Posterior vena cava (tissue), 2 donors: ENCODE measurements around the gene SFI1. TPM values are rescaled to one million over a fixed set of nuclear protein-coding genes. Genes with fewer than 3 reads are reported as not detected.
A peak's percentile ranks its signal among the peaks of the same experiment; 100 is the strongest.
"Not testable (repeated sequence)": the region's sequence is repeated elsewhere in the genome, so short reads cannot be mapped to it uniquely, and the experiment has no call there.

Experiments
- DNase-seq: peaks from one replicate; pipeline ENCODE4 v3.0.0-alpha.2; 2020; ENCODE audit warnings: low spot score
- intact Hi-C, 2 donors: fragments of 100-400 bp; cut with DNase I; formaldehyde crosslinking; loops; one replicate each; pipeline versions ENCODE4 v1.14.1 to v1.14.2; 2022 to 2023
- microRNA-seq, 2 donors: library from miRNA; unstranded; fragments of <30 nt; microRNA quantifications; one replicate each; pipeline ENCODE4 v1.2.0, GENCODE V29; 2020 to 2021; ENCODE audit warnings: borderline microRNAs expressed in 2 of 2
- total RNA-seq, 2 donors: library from RNA; stranded (reverse); fragmentation: NEBNext Ultra II Directional; extraction: Animal tissue kit (Norgen Biotek cat#: 25700); gene quantifications; one replicate each; pipeline ENCODE4 v1.2.1, GENCODE V29; 2021
- donor health status: DM: yes; HTN: yes; CAD: no.
- donor health status: DM: yes; HTN: yes; CAD: no.

The SFI1 gene
- total RNA-seq, 2 donors from 2014 or later: 20.5 to 22.4 TPM

GRCh38 chr22:31647066-31647465, 150.7 kb downstream of the SFI1 start:
- intact Hi-C loops: no loop called here
- DNase-seq: no peak

DNA sequence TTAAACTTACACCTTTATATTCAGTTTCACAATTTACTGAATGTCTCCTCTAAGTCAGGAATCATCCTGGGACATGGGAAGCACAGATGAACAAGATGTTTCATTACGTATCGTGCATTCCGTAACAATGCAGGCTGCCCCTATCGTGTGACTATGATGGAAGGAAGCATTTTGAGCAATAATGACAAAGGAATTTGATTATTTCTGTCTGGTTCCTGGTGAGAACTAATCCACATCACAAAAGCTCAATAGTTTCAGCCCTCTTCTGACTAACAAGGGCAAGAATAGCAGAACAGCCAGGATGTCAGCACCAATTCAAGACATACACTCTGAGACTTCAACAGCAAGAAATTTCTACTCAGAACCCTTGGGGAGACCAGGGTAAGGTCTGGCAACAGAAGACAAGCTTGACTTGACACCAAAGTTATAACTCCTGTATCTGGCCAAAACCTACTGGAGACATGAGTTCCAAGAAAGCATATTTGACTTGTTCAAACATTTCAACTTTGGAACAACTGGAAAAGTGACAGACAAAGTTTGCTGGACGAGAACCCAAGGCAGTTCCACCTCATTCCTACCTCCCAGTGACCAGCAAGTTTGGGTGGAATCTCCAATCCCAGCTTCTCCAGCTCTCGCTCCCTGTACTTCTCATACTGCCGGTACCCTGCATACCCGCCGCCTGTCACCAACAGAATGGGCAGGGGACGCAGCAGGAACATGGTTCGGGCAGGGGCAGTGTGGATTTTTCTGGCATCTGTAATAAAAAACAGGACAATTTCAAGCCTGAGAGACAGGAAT, 151.4 kb downstream of the SFI1 start:
- intact Hi-C loops: no loop called here
- DNase-seq: no peak

DNA sequence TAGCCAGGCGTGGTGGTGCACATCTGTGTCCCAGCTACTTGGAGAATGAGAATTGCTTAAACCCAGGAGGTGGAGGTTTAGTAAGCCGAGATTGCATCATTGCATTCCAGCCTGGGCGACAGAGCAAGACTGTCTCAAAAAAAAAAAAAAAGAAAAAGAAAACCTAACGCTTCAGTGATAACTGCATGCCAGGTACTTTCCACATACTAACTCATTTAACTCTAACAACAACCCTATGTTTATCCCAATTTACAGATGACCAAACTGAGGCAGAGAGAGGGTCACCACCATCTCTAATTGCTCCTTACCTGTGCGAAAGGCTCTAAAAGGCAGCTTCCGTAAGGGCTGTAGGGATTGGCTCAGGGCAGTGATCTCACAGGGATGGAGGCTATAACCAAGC, 154.1 kb downstream of the SFI1 start:
- intact Hi-C loops: no loop called here
- no peak for DNase-seq

GRCh38 chr22:31651664-31652063, 155.3 kb downstream of the SFI1 start:
- DNase-seq: no peak
- intact Hi-C loops: no loop called here

DNA sequence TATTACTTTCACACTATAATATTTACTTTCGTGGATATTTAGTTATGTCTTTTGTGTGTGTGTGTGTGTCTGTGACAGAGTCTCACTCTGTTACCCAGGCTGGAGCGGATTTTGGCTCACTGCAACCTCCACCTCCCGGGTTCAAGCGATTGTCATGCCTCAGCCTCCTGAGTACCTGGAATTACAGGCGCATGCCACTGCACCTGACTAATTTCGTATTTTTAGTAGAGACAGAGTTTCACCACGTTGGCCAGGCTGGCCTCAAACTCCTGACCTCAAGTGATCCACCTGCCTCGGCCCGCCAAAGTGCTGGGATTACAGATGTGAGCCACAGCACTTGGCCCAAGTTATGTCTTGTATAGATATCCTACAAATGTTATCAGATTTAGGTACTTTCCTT, 155.8 kb downstream of the SFI1 start:
- intact Hi-C loops: no loop called here

DNA sequence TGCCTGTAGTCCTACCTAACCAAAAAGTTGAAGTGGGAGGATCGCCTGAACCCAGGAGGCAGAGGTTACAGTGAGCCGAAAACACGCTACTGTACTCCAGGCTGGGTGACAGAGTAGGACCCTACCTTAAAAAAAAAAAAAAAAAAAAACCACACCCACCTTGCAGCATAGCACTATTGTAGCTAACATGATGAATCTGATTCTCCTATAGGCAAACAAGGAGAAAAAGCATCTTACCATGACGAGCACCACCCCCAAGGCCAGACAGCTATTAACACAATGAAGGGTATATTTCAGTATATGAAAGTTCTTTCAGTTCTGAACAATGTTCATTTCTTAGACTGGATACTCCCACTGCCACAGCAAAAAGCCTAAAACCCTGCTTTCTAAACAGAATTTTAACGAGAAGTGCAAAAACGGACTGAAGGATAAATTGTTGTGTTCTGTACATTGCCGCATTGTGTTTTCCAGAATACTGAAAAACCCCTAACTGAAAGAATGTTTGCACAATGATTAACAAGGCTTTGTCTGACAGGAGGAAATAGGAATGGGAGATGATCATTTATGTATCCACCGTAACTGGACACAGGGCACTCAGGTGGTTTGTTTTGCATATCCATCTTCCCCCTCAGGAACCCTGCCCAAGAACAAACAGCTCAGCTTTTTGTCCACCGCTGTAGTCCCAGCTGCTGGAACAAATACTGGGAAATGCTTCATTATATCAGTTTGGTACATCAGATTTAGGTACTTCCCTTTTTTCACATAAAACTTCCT, 156.8 kb downstream of the SFI1 start:
- no peak for DNase-seq
- intact Hi-C loops: no loop called here

More for the DNA sequence above, 155.8 kb downstream of the SFI1 start:
- DNase-seq: no peak

DNA sequence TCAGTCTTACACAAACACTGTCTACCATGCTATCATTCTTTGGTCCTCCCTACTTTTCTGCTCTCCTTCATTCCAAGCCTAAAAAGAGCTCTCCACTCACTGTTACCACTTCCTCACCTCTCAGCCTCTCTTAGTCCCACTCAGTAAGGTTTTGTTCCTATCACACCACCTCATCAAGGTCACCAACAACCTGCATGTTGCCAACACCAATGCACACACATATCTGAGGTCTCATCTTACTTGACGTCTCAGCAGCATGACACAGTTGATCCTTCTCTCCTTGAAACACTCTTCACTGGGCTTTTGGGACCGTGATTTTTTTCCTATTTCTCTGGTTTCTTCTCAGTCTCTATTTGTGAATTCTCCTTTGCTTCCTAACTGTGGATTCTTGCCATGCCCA, 157.6 kb downstream of the SFI1 start:
- intact Hi-C loops: no loop called here
- DNase-seq: no peak

GRCh38 chr22:31654408-31654807, 158.1 kb downstream of the SFI1 start:
- intact Hi-C loops: no loop called here
- DNase-seq: no peak

DNA sequence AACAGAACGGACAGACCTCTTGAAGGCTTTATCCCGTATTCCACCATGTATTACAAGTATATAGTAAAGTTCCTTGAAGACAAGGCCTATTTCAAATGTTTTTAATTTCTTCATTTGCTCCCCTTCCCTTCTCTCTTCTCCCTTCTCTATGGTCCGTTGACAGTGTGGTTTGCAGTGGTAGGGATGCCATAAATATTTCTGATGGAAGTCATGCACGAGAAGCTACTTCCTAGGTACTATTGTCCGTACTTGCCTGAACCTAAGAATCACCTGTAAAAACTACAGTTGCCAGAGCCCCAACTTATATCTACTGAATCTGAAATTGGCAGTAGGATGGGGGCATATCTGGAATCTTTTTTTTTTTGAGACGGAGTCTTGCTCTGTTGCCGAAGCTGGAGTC, 162.9 kb downstream of the SFI1 start:
- DNase-seq: no peak

GRCh38 chr22:31660860-31661341, 164.6 kb downstream of the SFI1 start:
- DNase-seq, intact Hi-C loops: not testable (repeated sequence)

More for the DNA sequence above, 162.9 kb downstream of the SFI1 start:
- intact Hi-C loops: no loop called here

DNA sequence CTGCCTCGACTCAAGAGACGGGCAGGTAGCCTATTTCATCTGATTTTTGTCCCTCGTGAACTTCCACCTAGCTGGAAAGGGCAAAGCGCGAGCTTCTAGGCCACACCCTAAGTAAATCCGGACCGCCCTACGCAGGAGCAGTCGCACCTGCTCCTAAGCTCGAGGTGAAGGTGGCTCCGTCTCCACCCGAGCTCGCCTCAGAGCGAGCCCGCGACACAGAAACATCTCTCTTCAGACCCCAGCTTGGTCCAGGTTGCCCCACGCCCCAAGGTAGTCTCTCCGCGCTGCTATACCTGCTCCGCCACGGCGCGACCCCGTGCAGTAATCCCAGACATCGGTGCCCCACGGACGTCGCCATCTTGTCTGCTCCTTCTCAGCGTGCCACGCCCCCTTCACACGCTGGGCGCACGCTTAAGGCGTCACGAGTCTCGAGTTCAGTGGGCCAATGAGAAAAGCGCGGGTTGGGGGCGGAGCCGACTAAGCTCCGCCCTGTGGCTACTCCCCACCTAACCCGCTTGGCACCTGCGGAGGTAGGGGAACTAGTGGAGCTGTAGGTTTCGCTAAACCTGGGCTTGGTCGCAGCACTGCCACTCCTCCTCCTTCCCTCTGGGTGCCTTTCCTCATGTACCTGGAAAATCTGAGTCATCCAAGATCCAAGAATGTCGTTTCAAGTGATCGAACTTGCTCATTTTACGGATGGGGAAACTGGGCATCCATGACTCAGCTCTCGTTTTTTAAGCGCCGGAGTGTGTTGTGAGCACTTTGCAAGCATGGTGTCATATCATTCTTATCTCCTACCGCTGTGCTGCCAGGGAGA, 165.7 kb downstream of the SFI1 start, which contains the start of gene PISD:
Gene PISD (minus strand): TSS at position 365 of the 817 bp plus-strand sequence. CDS start 7 bp downstream, at position 358.
- intact Hi-C loops: no loop called here
- peak; percentile 98 for DNase-seq

GRCh38 chr22:31662668-31663037, 166.3 kb downstream of the SFI1 start:
- intact Hi-C loops: no loop called here
- no peak for DNase-seq

Small RNA genes within 50 kb of the gene (microRNA-seq; reads per million reads assigned to microRNA genes)
- 0 to 0.26 reads per million in 2 donors for gene MIR7109

Other genes with a start within 250 kb of the SFI1 start
- 10 to 100 TPM; 12.8 to 18.8 TPM for gene PIK3IP1, start 204.0 kb upstream of the SFI1 start, total RNA-seq
- 10 to 100 TPM; 10.8 to 14.9 TPM for gene PATZ1, start 150.2 kb upstream of the SFI1 start, total RNA-seq
- 10 to 100 TPM; 37.8 to 40.3 TPM for gene DRG1, start 96.9 kb upstream of the SFI1 start, total RNA-seq
- 10 to 100 TPM; 26.0 to 34.5 TPM for gene EIF4ENIF1, start 6.7 kb upstream of the SFI1 start, total RNA-seq
- gene PISD, start 165.7 kb downstream of the SFI1 start, total RNA-seq: 10 to 100 TPM; 38.0 to 44.6 TPM